A549 (cell line): ENCODE measurements around the gene UNC79. TPM values are rescaled to one million over a fixed set of nuclear protein-coding genes. Genes with fewer than 3 reads are reported as not detected.

Source experiments
- ATAC-seq, 2 experiments: fragments of 200-7000 bp in 1 of 2; fragments of >200 bp in 1 of 2; cut with Nextera tagmentation in 1 of 2; cut with Tn5 transposase in 1 of 2; 3 replicates each; pipeline versions ENCODE4 v1.8.0 to v1.9.1; 2018 to 2020; ENCODE audit warnings: mild to moderate bottlenecking in 1 of 2, moderate library complexity in 1 of 2
- CTCF ChIA-PET: fragments of 300-600 bp; sonication (Branson Sonifier 250); formaldehyde crosslinking; extraction: SDS; loops from one replicate; lab custom pipeline; 2021; ENCODE audit warnings: antibody characterized with exemption, inconsistent platforms; lab: Yijun Ruan, JAX
- POLR2A ChIA-PET: fragments of 350-600 bp; formaldehyde crosslinking; extraction: SDS; loops from one replicate; lab custom pipeline; 2021; ENCODE audit warnings: antibody characterized with exemption, inconsistent platforms; lab: Yijun Ruan, JAX
- DNase-seq, 2 experiments: peaks; one replicate each; pipeline versions ENCODE4 v3.0.0 to v3.0.0-alpha.2; 2011 to 2016; ENCODE audit warnings: low read depth in 1 of 2, low spot score in 1 of 2
- FAIRE-seq: peaks from 2 replicates; lab custom pipeline; 2011; peaks lifted over from hg19 to GRCh38; lab: Jason Lieb, UNC
- H3K27ac ChIP-seq, 2 experiments: fragments of >200 bp; sonication (Bioruptor Twin); formaldehyde crosslinking; 3 replicates each; pipeline ENCODE4 v1.5.1; 2016 to 2017
- H3K4me1 ChIP-seq: fragments of >200 bp; sonication (Bioruptor Twin); formaldehyde crosslinking; 3 replicates; pipeline ENCODE4 v1.6.1; 2016
- H3K4me2 ChIP-seq: fragments of >200 bp; sonication (Bioruptor Twin); formaldehyde crosslinking; 3 replicates; pipeline ENCODE4 v1.6.1; 2016
- H3K4me3 ChIP-seq: fragments of >200 bp; sonication (Bioruptor Twin); formaldehyde crosslinking; 3 replicates; pipeline ENCODE4 v1.5.1; 2016
- H3K9me3 ChIP-seq: fragments of >200 bp; sonication (Bioruptor Twin); formaldehyde crosslinking; 3 replicates; pipeline ENCODE4 v1.6.1; 2016
- E2F6 ChIP-seq: IDR thresholded peaks from 2 replicates; pipeline ENCODE4 v1.6.1; 2012; ENCODE audit warnings: low read depth, borderline replicate concordance
- FOSL2 ChIP-seq, 2 experiments: fragments of 450-650 bp in 1 of 2; fragments of >200 bp in 1 of 2; sonication (Bioruptor Twin) in 1 of 2; formaldehyde crosslinking; IDR thresholded peaks; 2 replicates each; pipeline versions ENCODE4 v1.5.0 to v1.6.1; 2016 to 2020; ENCODE audit warnings: mild to moderate bottlenecking in 1 of 2, moderate library complexity in 1 of 2
- GATA3 ChIP-seq: IDR thresholded peaks from 2 replicates; pipeline ENCODE4 v1.6.1; 2012; ENCODE audit warnings: borderline replicate concordance
- HDAC2 ChIP-seq: fragments of 200-600 bp; sonication (generic); IDR thresholded peaks from 2 replicates; pipeline ENCODE4 v1.6.1; 2016
- HEYL ChIP-seq: fragments of 250-450 bp; sonication (Bioruptor Pico); IDR thresholded peaks from 2 replicates; pipeline ENCODE4 v1.8.0; 2021; ENCODE audit warnings: mild to moderate bottlenecking, moderate library complexity
- HMGXB4 ChIP-seq: fragments of 250-450 bp; sonication (Bioruptor Pico); IDR thresholded peaks from 2 replicates; pipeline ENCODE4 v1.5.0; 2021; ENCODE audit warnings: mild to moderate bottlenecking, moderate library complexity, borderline replicate concordance
- HOXB5 ChIP-seq: fragments of 250-450 bp; sonication (Bioruptor Pico); IDR thresholded peaks from 2 replicates; pipeline ENCODE4 v1.5.0; 2020; ENCODE audit warnings: mild to moderate bottlenecking, moderate library complexity
- KDM1A ChIP-seq: fragments of 200-600 bp; sonication (generic); IDR thresholded peaks from 2 replicates; pipeline ENCODE4 v1.6.1; 2016; ENCODE audit warnings: low read depth, mild to moderate bottlenecking
- MAZ ChIP-seq: fragments of 150-350 bp; IDR thresholded peaks from 2 replicates; pipeline ENCODE4 v1.6.1; 2014; ENCODE audit warnings: antibody characterized with exemption, low read depth, low read length, borderline replicate concordance
- PHF8 ChIP-seq: fragments of 200-600 bp; sonication (generic); IDR thresholded peaks from 2 replicates; pipeline ENCODE4 v1.6.1; 2016; ENCODE audit warnings: low read depth, mild to moderate bottlenecking, antibody characterized with exemption, moderate library complexity, borderline replicate concordance
- POLR2A ChIP-seq: IDR thresholded peaks from 2 replicates; pipeline ENCODE4 v1.6.1; 2012; ENCODE audit warnings: mild to moderate bottlenecking, low read length
- RARB ChIP-seq: fragments of 250-450 bp; sonication (Bioruptor Pico); IDR thresholded peaks from 2 replicates; pipeline ENCODE4 v1.8.0; 2021; ENCODE audit warnings: mild to moderate bottlenecking, moderate library complexity
- REST ChIP-seq: fragments of 200-600 bp; sonication (generic); IDR thresholded peaks from 2 replicates; pipeline ENCODE4 v1.6.1; 2016; ENCODE audit warnings: antibody characterized with exemption, mild to moderate bottlenecking, moderate library complexity
- RFX5 ChIP-seq: fragments of 450-650 bp; IDR thresholded peaks from 2 replicates; pipeline ENCODE4 v1.7.1; 2014; ENCODE audit warnings: antibody characterized with exemption, mild to moderate bottlenecking, moderate library complexity
- ZFP36 ChIP-seq: fragments of 450-650 bp; IDR thresholded peaks from 2 replicates; pipeline ENCODE4 v1.6.1; 2014; ENCODE audit warnings: borderline replicate concordance; ENCODE audit not compliant: partially characterized antibody
- ZSCAN20 ChIP-seq: fragments of 250-450 bp; sonication (Bioruptor Pico); IDR thresholded peaks from 2 replicates; pipeline ENCODE4 v1.8.0; 2022; ENCODE audit warnings: mild to moderate bottlenecking, moderate library complexity
- WGBS: methylation state at CpG from one replicate; pipeline ENCODE4 v1.1.6; 2017; ENCODE audit errors: missing lambda C conversion rate; 5-methylcytosine and 5-hydroxymethylcytosine counted together
- polyA plus RNA-seq, 4 experiments: library from polyadenylated mRNA; depleted of rRNA in 3 of 4; stranded (reverse); fragments of >200 nt; fragmentation: RNase III in 1 of 4; extraction: RNeasy Plus Mini Kit Qiagen cat#74134 plus additional on column Dnase treatment in 1 of 4; gene quantifications; 2 replicates in 3 of 4; 3 replicates in 1 of 4; pipeline ENCODE4 v1.2.3, GENCODE V29; 2011 to 2017
- TF ChIP-seq, protein P1 (sequence below): fragments of 150-350 bp; IDR thresholded peaks from 2 replicates; pipeline ENCODE4 v1.6.1; 2014; ENCODE audit warnings: low read depth, mild to moderate bottlenecking, low read length

The UNC79 gene
- polyA plus RNA-seq, 2 of the 4 experiments (the other 2 are of a cell fraction) = 0.01 TPM

- no peak overlapping the region for H3K4me2 ChIP-seq
- H3K4me1 ChIP-seq = no peaks in the 10 kb centered on the region
- no peak for ATAC-seq
- H3K9me3 ChIP-seq = 0 out of 3 replicates have a peak, but pooled peaks cover 3% of the 10 kb centered on the region
- no peak overlapping the region for H3K4me3 ChIP-seq
- H3K27ac ChIP-seq = no peak overlapping the region
- TF ChIP-seq HMGXB4 (CRISPR knock-in tag) (no peak), HEYL (CRISPR knock-in tag) (no peak)
- FAIRE-seq = no peak
- DNase-seq = no peak
- CTCF ChIA-PET = no interaction called here
- WGBS = 16% methylated on average over 4 of the region's 4 CpGs
- POLR2A ChIA-PET = no interaction called here
Measured at GRCh38 chr14:93688820-93689219, 258.1 kb downstream of the UNC79 start.

DNA sequence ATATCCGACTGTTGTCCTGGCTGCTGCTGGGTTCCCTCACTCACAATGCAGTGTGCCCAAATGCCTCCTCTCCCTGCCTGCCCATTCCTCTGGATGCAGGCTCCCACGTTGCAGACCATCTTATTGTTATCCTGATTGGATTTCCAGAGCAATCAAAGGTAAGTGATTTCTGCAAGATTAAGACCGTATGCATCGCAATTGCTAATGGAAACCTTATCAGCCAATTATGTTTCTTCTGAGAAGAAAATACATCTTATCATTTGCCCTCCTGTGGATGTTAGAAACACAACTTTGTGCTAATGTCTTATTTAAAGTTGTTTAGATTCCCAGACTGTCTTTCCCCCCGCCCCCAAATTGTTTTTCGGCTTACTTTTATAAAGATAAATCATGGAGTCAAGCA, 259.4 kb downstream of the UNC79 start:
- Histone ChIP-seq H3K9me3 (no peaks in the 10 kb centered on the region), H3K4me3 (no peak overlapping the region), H3K4me2 (no peak overlapping the region), H3K4me1 (no peaks in the 10 kb centered on the region), H3K27ac (no peak overlapping the region)
- ATAC-seq (no peak), DNase-seq (no peak), FAIRE-seq (no peak)
- POLR2A ChIA-PET = no interaction called here
- 24% methylated on average over 6 of the region's 6 CpGs for WGBS
- CTCF ChIA-PET = no interaction called here
- TF ChIP-seq GATA3 = no peak
- TF ChIP-seq HDAC2 = no peak
- TF ChIP-seq, protein P1, sequence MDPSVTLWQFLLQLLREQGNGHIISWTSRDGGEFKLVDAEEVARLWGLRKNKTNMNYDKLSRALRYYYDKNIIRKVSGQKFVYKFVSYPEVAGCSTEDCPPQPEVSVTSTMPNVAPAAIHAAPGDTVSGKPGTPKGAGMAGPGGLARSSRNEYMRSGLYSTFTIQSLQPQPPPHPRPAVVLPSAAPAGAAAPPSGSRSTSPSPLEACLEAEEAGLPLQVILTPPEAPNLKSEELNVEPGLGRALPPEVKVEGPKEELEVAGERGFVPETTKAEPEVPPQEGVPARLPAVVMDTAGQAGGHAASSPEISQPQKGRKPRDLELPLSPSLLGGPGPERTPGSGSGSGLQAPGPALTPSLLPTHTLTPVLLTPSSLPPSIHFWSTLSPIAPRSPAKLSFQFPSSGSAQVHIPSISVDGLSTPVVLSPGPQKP = no peak
- no peak for TF ChIP-seq PHF8
- TF ChIP-seq POLR2A = no peak
- no peak for TF ChIP-seq RFX5
- TF ChIP-seq HOXB5 (CRISPR knock-in tag) = no peak
- TF ChIP-seq ZFP36 = no peak
- TF ChIP-seq REST = no peak
- TF ChIP-seq ZSCAN20 = no peak
- no peak for TF ChIP-seq MAZ
- TF ChIP-seq KDM1A = no peak
- TF ChIP-seq E2F6 = no peak
- no peak for TF ChIP-seq RARB (CRISPR knock-in tag)
- TF ChIP-seq FOSL2 (IDR thresholded peaks at IDR 0.05) = no peak
- TF ChIP-seq FOSL2 (CRISPR knock-in tag; IDR thresholded peaks at IDR 0.05) = no peak
